G401.6 (cell line): Measurements from ENCODE around the gene DPRX.
"Not testable (repeated sequence)": the region's sequence is repeated elsewhere in the genome, so short reads cannot be mapped to it uniquely, and the experiment has no call there.

Experiments
- FAIRE-seq: peaks from 2 replicates; lab custom pipeline; 2012; peaks lifted over from hg19 to GRCh38; lab: Jason Lieb, UNC

DPRX gene

DNA sequence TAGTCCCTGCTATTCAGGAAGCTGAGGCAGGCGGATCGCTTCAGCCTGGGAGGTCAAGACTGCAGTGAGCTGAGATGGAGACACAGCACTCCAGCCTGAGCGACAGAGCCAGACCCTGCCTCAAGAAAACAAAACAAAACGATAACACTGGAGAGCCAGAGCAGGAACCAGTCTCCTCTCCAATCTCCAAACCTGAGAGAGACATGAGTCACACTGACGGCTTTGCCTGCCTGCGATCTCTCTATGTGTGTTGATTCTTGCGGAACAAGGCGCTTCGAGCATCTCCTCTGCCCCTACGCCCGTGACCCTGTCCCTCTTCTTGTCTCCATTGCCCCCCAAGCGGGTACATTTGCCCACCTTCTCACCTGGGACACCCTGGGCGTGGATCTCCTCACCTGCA lies 15.6 kb downstream of the DPRX start:
- no peak for FAIRE-seq

DNA sequence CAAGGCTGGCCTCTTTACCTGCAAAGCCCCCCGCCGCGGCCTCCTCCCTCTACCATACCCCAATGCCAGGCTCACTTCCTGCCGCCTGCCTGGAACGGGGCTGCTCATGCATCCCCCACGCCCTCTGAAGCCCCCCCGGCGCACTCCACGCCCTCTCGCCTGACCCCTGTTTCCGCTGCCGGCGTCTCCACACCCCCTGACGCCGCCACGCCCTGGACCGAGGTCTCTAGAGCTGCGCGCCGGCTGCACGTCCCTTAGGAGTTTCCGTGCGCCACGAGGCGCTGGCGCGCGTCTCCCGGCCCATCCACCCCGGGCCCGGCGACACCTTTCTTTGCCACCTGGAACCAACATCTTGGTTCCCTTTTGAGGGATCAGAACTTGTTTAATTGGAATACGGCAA lies 16.0 kb downstream of the DPRX start:
- FAIRE-seq: no peak

DNA sequence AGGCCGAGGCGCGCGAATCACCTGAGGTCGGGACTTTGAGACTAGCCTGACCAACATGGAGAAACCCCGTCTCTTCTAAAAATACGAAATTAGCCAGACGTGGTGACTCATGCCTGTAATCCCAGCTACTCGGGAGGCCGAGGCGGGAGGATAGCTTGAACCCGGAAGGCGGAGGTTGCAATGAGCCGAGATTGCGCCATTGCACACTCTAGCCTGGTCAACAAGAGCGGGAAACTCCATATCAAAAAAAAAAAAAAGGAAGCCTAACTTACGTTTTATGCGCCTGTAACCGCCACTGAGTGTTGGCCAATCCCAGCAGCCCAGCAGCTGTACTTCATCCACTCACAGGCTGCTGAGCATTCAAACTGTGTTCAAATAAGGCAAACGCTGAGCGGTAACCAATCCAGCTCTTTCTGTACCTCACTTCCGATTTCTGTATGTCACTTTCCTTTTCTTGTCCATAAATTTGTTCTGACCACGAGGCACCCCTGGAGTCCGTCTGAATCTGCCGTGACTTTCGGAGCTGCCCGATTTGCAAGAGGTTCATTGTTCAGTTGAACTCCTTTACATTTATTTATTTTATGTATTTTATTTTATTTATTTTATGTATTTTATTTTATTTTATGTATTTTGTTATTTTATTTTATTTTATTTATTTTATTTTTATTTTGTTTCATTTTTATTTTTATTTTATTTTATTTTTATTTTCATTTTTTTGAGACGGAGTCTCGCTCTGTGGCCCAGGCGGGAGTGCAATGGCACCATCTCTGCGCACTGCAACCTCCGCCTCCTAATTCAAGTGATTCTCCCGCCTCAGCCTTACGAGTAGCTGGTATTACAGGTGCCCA lies 18.2 kb downstream of the DPRX start:
- peak; percentile 21 for FAIRE-seq

- no peak for FAIRE-seq
Observed at GRCh38 chr19:53652476-53652875, 20.7 kb downstream of the DPRX start.

DNA sequence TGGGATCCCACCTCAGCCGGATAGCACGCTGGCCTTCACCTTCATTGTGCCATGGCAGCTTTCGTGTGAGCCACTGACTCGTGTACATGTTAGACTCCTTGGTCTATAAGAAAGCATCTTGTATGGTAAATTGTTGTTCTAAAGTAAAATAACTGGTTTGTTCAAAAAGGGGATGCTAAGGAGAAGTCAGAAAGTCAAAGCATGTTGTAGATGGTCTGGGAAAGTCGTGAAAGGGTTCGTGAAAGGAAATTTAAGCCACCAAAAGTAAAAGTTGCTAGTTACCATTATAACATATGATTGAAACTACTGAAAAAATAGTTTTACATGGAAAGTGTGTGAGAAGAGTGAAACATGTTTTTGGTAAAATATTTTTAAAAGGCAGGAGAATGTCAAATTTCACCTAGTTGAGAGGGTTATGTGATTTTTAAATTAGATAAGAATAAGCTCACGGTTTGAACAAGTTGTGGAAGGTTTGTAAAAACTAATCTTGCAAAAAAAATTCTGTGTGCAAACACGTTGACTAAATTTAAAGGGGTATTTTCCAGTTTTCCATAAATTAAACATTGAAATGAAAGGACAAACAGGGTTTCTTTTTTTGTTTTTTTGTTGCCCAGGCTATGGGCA lies 23.4 kb downstream of the DPRX start:
- no peak for FAIRE-seq

- no peak for FAIRE-seq
Observed at GRCh38 chr19:53657330-53657729, 25.5 kb downstream of the DPRX start.

DNA sequence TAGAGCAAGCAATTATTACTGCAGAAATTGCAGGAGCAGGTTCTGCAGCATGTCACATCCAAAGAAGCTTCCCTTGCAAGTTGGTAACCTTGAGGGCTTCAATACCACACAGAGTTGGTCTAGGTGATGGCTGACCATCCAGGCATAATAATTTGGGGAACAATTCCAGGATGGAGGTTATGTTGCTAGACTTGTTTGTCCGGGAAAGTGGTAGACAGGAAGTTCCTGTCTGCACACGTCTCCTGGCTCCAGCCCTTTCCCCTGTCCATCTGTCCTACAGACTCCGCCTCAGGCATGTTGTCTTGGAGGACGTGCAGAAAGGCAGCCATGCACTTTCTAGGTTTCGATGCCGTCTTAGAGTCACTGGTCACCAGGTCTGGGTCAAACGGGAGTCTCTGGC lies 26.0 kb downstream of the DPRX start:
- no peak for FAIRE-seq

- no peak for FAIRE-seq
Observed at GRCh38 chr19:53659292-53659691, 27.5 kb downstream of the DPRX start.

- FAIRE-seq: no peak
Observed at GRCh38 chr19:53660584-53660983, 28.8 kb downstream of the DPRX start.

- no peak for FAIRE-seq
Observed at GRCh38 chr19:53662209-53662608, 30.4 kb downstream of the DPRX start.

- FAIRE-seq: no peak
Observed at GRCh38 chr19:53664152-53664551, 32.4 kb downstream of the DPRX start.

- no peak for FAIRE-seq
Observed at GRCh38 chr19:53664760-53665159, 33.0 kb downstream of the DPRX start.

GRCh38 chr19:53666331-53666730 lies 34.5 kb downstream of the DPRX start:
- not testable (repeated sequence) for FAIRE-seq

- FAIRE-seq: not testable (repeated sequence)
Observed at GRCh38 chr19:53668804-53669203, 37.0 kb downstream of the DPRX start.

DNA sequence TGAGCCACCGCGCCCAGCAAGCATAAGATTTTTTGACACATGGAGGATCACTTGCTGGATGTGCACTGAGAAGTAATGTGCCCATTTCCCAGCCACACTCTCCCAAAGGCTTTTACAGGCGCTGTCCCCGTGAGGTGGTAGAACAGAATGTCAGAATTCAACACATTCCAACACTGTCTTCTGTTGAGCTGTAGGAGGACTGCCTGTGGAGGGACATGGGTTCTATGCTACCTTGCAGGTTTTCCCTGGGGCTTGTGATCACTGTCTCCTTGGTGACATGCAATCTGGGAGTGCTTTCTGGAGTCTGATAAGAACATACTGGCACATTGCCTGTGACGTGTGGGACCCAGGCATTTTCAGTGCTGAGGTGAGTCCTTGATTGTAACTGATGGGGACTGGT lies 38.5 kb downstream of the DPRX start:
- no peak for FAIRE-seq

- no peak for FAIRE-seq
Observed at GRCh38 chr19:53671663-53672062, 39.9 kb downstream of the DPRX start.
